B cell (primary cell): ENCODE measurements around the gene ARL6IP4.

Experiments
- EZH2 ChIP-seq: IDR thresholded peaks from 2 replicates; pipeline ENCODE4 v1.6.1; 2012; ENCODE audit warnings: borderline replicate concordance, low read depth, mild to moderate bottlenecking, moderate library complexity, low read length; ENCODE audit not compliant: insufficient read depth, poor library complexity, severe bottlenecking
- TF ChIP-seq, protein P1 (sequence below): fragments of 200-600 bp; IDR thresholded peaks from one replicate; pipeline ENCODE4 v1.8.0; 2022; ENCODE audit warnings: antibody characterized with exemption, mild to moderate bottlenecking

DNA sequence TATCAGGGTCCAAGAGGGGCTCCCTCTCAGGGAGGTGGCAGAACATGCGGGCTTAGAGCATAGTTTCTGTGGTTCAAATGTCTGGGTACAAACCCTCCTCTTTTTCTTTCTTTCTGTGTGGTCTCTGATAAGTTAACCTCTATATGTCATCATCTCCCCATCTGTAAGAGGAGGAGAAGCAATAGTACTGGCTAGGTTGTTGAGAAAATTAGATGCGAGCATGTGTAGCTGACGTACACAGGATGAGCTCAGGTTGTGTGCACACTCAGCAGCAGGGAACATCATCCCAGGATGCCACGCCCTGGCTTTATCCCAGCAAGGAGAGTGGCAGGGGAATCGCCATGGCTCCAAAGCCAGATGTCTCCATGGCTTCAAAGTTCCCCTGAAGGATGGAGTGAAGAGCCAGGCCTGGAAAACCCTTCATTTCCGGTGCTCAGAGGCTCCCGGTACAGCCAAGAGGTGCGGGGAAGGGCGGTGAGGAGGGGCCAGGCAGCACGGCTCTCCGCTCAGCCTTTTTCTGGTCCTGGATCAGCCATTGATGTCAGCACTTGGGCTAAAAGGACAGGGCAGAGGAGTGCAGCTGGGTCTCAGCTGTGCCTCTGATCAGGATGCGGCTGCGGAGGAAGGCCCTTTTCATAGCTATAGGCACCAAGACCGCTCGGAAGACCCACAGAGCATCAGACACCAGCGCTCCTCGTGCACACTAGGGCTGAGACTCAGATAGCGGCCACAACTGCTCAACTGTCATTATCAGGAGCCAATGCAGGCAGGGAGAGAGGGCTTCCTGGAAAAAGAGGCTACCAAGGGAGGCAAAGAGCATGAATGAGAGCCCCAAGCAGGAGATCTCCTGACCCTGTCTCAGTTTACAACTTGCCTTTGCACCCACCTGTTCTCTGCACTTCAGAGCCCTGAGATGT lies 41.5 kb downstream of the ARL6IP4 start:
- TF ChIP-seq EZH2, result no peak
- TF ChIP-seq, protein P1, sequence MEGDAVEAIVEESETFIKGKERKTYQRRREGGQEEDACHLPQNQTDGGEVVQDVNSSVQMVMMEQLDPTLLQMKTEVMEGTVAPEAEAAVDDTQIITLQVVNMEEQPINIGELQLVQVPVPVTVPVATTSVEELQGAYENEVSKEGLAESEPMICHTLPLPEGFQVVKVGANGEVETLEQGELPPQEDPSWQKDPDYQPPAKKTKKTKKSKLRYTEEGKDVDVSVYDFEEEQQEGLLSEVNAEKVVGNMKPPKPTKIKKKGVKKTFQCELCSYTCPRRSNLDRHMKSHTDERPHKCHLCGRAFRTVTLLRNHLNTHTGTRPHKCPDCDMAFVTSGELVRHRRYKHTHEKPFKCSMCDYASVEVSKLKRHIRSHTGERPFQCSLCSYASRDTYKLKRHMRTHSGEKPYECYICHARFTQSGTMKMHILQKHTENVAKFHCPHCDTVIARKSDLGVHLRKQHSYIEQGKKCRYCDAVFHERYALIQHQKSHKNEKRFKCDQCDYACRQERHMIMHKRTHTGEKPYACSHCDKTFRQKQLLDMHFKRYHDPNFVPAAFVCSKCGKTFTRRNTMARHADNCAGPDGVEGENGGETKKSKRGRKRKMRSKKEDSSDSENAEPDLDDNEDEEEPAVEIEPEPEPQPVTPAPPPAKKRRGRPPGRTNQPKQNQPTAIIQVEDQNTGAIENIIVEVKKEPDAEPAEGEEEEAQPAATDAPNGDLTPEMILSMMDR, result no peak
